Left lung (tissue), 10 donors: ENCODE results near the gene TNIK. TPM values are rescaled to one million over a fixed set of nuclear protein-coding genes. Genes with fewer than 3 reads are reported as not detected.

ENCODE experiments used
- ATAC-seq: fragments of 200-7000 bp; cut with Tn5 transposase; one replicate; pipeline ENCODE4 v1.9.1; 2020; ENCODE audit warnings: moderate library complexity
- DNase-seq, 4 donors: peaks; one replicate each; pipeline ENCODE4 v3.0.0-alpha.2; 2013 to 2020
- H3K27ac ChIP-seq, 2 donors: fragments of 200-600 bp; sonication (generic) in 1 of 2; one replicate each; pipeline versions ENCODE4 v1.5.0 to v1.8.0; 2020 to 2021
- H3K27me3 ChIP-seq, 2 donors: fragments of 200-600 bp; sonication (generic) in 1 of 2; one replicate each; pipeline versions ENCODE4 v1.5.0 to v1.8.0; 2020 to 2021
- H3K36me3 ChIP-seq, 2 donors: fragments of 200-600 bp; sonication (generic) in 1 of 2; one replicate each; pipeline versions ENCODE4 v1.5.0 to v1.8.0; 2020 to 2021
- H3K4me1 ChIP-seq, 2 donors: fragments of 200-600 bp; one replicate each; pipeline ENCODE4 v1.8.0; 2021
- H3K4me3 ChIP-seq, 2 donors: fragments of 200-600 bp; sonication (generic) in 1 of 2; one replicate each; pipeline versions ENCODE4 v1.5.0 to v1.8.0; 2020 to 2021; ENCODE audit warnings: mild to moderate bottlenecking in 1 of 2
- H3K9me3 ChIP-seq, 2 donors: fragments of 200-600 bp; sonication (generic) in 1 of 2; one replicate each; pipeline versions ENCODE4 v1.5.0 to v1.8.0; 2020 to 2021
- CTCF ChIP-seq, 2 donors: fragments of 200-600 bp; sonication (generic) in 1 of 2; IDR thresholded peaks; one replicate each; pipeline versions ENCODE4 v1.5.0 to v1.8.0; 2021; ENCODE audit warnings: antibody characterized with exemption in 2 of 2
- intact Hi-C, 2 donors: fragments of 100-400 bp; cut with DNase I; formaldehyde crosslinking; loops; one replicate each; pipeline versions ENCODE4 v1.11.2 to v1.14.2; 2022
- polyA plus RNA-seq, 6 donors: library from polyadenylated mRNA; unstranded; fragments of 120-200 nt; gene quantifications; one replicate each; pipeline ENCODE4 v1.2.1, GENCODE V29; 2013; ENCODE audit not compliant: insufficient read length in 6 of 6
- total RNA-seq, 2 donors: library from RNA; stranded (reverse); fragmentation: NEBNext Ultra II Directional; extraction: Animal tissue kit (Norgen Biotek cat#: 25700); gene quantifications; one replicate each; pipeline ENCODE4 v1.2.1, GENCODE V29; 2021
- donor health status: DM: no; HTN: yes; CAD: no.
- donor health status: DM: no; HTN: no; CAD: no.

Gene TNIK
- total and polyA plus RNA-seq, 8 donors: 14.8 to 42.0 (median 17.4) TPM

- intact Hi-C loops: no loop called here
- no peak for ATAC-seq
These were observed 57.9 kb downstream of the TNIK start for GRCh38 chr3:171402281-171402680.

DNA sequence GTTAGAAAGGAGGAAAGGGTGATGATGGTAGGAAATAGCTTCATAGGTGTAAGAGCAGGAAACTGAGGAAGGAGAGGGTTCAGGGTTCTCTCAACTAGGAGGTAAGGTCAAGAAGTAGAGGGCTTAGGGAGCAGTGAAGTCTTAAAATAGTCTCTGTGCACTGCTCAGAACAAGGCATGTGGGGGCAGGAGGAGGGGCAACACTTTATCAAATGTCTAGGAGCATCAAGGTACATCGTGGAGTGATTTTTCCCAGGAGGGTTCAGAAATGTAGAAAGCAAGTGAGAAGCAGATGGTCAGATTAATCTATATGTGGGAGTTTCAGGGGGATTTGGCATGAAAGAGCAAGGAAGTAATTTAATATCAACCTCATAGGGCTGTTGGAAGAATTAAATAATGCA is 58.8 kb downstream of the TNIK start:
- Histone ChIP-seq H3K27ac (no peak overlapping the region), H3K36me3 (no peaks in the 10 kb centered on the region), H3K9me3 (no peaks in the 10 kb centered on the region), H3K27me3 (no peaks in the 10 kb centered on the region), H3K4me1 (no peaks in the 10 kb centered on the region), H3K4me3 (no peak overlapping the region)
- intact Hi-C loops: no loop called here
- no peak for TF ChIP-seq CTCF (IDR thresholded peaks at IDR 0.05)
- ATAC-seq (no peak), DNase-seq (no peak)

More at GRCh38 chr3:171402281-171402680, 57.9 kb downstream of the TNIK start:
- Histone ChIP-seq H3K27me3 (no peaks in the 10 kb centered on the region), H3K4me3 (no peak overlapping the region), H3K27ac (no peak overlapping the region), H3K9me3 (no peaks in the 10 kb centered on the region), H3K4me1 (no peaks in the 10 kb centered on the region), H3K36me3 (no peaks in the 10 kb centered on the region)
- no peak for DNase-seq
- no peak for TF ChIP-seq CTCF (IDR thresholded peaks at IDR 0.05)

DNA sequence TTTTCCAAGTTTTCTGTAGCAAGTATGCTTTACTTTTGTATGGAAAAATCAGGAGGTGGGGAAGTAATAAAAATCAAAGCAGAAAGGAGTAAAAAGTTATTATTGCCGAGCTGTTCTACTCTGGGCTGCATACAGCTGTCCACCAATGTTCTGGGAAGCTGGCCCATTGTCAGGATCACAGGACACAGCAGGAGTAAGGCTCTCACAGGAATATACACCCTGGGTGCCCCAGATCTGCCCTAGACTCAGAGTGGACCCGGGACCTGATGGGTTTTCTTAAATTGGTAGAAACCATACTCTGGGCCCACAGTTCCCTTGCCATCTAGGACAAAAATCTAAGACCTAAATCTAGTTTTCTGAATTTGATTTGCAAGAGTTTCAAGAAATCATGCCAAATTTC is 60.4 kb downstream of the TNIK start:
- Histone ChIP-seq H3K27ac (no peak overlapping the region), H3K9me3 (no peaks in the 10 kb centered on the region), H3K4me1 (no peaks in the 10 kb centered on the region), H3K4me3 (no peak overlapping the region), H3K36me3 (no peaks in the 10 kb centered on the region), H3K27me3 (no peaks in the 10 kb centered on the region)
- DNase-seq (no peak), ATAC-seq (no peak)
- intact Hi-C loops: no loop called here
- TF ChIP-seq CTCF (IDR thresholded peaks at IDR 0.05): no peak

DNA sequence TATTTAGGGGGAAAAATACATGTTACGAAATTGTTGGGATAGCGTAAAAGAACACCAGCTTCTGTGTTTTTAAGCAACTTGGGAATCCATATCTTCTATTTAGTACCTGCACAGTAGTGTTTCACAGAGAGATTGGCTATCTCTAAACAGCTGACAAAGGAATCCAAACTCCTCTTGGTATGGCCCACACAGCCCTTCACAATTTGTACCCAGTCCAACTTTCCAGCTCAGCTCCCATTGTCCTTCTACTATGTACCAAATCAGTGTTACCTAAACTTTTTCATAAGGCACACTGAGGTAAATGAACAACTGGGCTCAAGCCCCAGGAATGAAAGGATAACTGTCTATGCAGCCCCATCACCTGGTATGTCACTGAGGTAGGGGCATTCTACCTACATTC is 61.9 kb downstream of the TNIK start:
- intact Hi-C loops: no loop called here
- no peak overlapping the region for H3K4me3 ChIP-seq
- no peak for TF ChIP-seq CTCF (IDR thresholded peaks at IDR 0.05)
- no peak overlapping the region for H3K27ac ChIP-seq
- no peaks in the 10 kb centered on the region for H3K27me3 ChIP-seq
- no peak for DNase-seq
- no peaks in the 10 kb centered on the region for H3K9me3 ChIP-seq
- H3K36me3 ChIP-seq: no peaks in the 10 kb centered on the region
- no peak for ATAC-seq
- peaks cover 0 to under 1% of the 10 kb centered on the region in 2 donors for H3K4me1 ChIP-seq

DNA sequence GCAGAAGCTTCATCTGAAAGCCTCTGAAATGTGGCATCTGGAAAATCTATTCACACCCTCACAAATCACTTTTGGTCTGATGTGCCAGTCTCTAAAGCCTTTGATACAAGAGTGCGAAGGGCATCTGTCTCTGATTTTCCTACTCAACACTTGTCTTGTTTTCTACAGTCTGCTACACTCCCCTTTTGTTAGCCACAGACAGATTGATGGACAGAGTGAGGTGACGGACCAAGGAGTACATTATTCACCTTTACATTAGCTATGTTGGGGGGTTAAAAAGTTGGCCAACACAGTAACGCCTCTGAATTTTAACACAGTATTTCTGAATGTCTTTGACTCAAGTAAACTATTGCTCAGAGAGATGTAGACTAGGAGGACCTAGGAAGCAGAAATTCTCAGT is 63.1 kb downstream of the TNIK start:
- Histone ChIP-seq H3K4me1 (peaks cover 0 to 8% of the 10 kb centered on the region in 2 donors), H3K27me3 (no peaks in the 10 kb centered on the region), H3K4me3 (no peak overlapping the region), H3K9me3 (no peaks in the 10 kb centered on the region), H3K27ac (no peak overlapping the region), H3K36me3 (no peaks in the 10 kb centered on the region)
- no peak for DNase-seq
- no peak for TF ChIP-seq CTCF (IDR thresholded peaks at IDR 0.05)
- intact Hi-C loops: no loop called here
- no peak for ATAC-seq
